GM21447 (cell line): ENCODE measurements around the gene RIT2.

Source experiments
- ATAC-seq: cut with Tn5 transposase; IDR thresholded peaks from one replicate; pipeline ENCODE4 v1.9.1; 2021; ENCODE audit not compliant: unreplicated experiment

The RIT2 gene

DNA sequence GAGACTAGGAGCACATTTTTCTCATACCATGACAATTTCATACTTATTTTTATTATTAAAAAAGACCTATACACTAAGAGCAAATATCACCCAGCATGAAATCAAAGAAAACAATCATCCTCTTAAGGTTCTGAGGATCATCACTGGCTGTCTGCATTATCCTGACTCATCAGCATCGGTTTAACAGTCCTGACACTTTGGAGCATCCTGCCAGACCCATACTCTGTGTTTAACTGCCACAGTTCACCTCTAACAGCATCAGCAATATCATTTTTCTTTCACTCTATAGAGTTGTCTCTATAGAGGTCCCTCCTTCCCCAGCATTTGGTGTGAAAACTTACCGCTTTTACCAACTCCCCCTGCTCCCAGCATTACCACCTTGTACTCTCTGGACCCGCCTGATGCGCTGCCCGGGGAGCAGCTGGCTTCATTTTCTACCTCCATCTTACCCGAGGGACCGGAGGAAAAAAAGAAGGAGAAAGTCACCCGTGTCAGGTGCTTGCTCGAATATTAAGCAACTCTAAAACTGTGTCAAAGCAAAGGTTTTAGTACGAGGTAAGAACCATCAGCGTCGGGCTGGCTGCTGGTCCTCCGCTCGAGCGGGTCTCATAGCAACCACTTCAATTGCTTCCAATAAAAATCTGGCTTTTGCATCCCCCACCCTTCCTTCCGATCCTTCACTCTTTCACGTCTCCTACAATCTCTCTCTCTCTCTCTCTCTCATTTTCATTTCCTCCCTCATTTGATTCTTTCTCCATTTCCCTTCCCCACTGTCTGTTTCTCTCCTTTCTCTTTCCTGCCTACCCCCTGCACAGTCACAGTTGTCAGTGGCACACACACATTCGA is at the start of gene RIT2:
Gene RIT2 (minus strand): TSS at position 610 of the 846 bp plus-strand sequence.
- ATAC-seq, result no peak

DNA sequence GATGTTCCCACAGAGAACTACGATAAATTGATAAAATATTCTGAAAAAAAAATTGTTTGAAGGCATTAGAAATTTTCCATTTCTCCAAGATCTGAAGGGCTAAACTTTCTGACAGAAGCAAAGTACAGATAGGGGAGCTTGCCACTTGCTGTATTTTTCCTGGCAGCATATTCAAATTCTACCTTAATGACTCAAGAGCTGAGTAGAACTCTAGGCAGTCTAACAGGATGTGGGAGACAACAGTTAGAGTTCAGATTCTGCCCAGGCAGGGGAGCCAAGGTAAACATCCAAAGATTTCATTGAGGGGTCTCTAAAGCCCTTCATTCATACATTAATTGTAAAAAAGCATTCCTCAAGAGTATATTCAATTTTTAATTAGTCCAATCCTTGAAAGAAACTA is 46.0 kb upstream of the RIT2 start:
- ATAC-seq, result no peak

DNA sequence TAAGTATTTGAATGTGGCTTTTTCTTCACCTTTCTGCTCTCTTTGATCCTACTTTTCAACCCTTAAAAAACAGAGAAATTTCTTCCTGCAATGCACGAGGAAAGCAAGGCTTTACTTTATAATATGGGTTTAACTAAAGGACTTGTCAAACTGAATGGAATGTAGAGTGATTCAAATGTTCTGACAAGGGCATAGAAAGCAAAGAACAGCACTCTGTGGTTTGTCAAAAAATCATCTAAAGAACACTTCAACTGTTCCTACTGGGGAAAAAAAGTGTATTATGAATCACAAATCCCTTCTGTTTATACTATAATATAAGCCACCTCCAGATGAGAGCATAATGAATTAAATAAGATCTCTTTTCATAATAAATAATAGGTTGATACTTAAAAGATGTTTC is 45.0 kb upstream of the RIT2 start:
- ATAC-seq, result no peak

DNA sequence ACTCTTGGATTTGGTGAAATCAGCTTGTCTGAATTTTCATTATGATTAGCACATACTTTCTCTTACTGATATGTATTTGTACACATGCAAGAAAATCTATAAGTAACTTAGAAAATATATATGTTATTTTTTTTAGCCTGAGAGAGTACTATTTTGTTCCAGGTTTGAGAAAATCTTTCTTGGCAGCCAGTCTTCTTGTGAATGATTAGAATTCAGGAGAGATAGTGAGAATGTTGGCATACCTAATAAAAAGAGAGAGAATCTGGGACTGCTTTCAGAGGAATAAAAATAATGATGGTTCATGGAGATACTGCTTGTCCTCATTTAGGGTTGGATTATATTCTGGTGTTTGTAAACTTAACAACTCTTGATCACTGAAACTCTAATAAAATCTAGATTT is 44.4 kb upstream of the RIT2 start:
- ATAC-seq, result no peak

DNA sequence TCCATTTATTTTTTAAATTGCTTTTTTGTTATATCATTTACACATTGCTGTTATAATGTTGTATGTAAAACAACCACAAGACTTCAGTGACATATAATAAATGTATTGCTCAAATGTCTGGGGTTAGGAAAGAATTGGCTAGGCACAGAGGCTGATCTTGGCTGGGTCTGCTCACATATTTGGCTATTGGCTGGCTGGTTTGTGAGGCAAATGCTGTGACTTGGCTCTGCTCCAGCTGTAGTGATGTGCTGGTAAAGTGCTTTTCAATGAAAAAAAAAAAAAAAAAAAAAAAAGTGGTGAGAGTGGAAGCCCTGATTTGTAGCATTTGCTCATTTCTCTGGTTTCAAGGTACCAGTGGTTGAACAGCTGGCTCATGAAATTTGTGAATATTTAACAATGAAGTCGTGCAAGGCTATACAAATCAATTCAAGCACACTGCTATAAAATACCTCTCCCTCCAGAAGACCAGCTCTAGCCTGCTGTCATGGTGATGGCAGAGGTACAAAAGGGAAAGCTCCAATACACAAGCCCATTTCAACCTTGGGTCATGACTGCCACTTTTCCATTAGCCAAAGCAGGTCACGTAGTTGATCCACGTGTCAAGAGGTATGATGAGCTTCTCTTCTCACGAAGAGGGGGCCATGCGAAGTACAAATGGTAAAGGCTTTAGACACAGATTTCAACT is 43.7 kb upstream of the RIT2 start:
- ATAC-seq, result no peak

DNA sequence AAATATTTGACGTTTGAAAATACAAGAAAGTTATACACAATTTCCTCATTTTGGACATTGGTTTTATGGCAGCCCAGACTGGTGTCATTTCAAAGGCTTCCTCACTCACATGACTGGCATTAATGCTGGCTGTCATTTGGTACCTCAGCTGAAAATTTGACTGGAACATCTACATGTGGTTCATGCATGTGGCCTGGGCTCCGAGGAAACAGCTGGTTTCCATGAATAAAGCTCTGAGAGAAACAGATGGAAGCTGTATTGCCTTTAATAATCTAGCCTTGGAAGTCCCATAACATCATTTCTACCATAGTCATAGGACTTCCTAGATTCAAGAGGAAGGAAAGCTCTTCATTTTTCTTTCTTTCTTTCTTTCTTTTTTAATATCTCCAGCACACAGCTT is 42.9 kb upstream of the RIT2 start:
- ATAC-seq, result no peak

DNA sequence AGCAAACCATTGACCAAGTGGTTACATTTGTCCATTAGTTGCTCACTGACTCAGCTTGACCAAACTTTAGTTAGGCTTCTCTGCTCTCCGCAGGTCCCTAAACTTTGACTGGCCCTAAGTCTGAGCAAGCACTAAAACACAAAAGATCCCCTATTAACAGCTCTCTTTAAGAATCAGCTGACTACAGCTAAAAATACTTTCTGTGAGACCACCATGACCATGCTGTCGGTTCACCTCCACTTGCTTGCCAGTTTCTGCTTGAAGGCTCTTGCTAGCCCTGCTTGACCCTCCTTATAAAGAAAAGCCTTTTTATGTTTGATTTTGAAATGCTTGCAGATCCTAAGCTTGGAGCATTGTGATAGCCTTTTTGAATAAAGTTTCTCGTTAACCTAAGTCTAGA is 40.4 kb upstream of the RIT2 start:
- no peak for ATAC-seq

DNA sequence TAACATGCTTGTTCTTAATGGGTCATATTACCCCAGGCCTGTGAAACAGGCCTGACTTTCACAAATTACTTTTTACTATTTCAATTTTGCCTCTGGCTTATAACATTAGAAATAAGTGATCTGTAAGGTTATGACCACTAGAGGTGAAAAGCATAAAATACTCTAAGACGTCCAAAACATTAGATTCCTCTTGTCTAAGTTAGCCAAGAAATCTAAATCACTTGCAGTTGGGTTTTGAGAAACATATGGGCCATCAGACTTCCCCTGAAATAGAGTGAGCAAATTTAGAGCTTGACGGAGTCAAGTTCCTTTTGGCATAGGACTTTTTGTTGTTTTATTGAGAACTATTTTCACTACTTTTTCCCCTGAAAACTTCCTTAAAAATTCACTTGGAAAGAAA is 32.7 kb upstream of the RIT2 start:
- no peak for ATAC-seq

DNA sequence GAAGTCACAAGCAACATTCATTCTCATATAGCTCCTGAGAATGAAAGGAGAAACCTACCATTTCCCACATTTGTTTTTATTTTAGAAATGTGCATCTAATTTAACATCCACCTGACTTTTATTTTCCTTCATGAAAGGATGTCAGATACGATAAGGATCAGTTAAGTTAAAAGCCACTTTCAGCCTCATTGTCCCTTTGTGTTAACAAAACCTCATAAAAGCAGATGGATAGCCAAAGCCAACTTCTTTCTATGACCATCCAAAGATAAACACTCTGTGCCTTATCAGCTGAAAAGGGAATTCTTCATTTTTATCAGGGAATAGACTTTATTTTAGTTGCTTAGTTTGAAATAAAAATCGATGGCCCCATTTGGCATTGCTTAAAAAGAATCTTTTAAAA is 25.7 kb upstream of the RIT2 start:
- ATAC-seq, result no peak

DNA sequence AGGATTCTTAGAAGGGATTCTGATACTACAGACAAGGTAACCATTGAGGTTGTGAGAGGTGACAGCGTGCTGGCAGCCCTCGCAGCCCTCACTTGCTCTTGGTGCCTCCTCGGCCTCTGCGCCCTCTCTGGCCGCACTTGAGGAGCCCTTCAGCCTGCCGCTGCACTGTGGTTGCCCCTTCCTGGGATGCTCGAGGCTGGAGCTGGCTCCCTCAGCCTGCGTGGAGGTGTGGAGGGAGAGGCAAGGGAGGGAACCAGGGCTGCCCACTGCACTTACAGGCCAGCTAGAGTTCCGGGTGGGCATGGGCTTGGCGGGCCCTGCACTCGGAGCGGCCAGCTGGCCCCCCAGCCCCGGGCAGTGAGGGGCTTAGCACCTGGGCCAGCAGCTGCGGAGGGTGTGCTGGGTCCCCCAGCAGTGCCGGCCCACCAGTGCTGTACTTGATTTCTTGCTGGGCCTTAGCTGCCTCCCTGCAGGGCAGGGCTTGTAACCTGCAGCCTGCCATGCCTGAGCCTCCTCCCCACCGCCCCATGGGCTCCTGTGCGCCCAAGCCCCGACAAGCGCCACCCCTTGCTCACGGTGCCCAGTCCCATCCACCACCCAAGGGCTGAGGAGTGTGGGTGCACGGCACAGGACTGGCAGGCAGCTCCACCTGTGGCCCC is 23.9 kb upstream of the RIT2 start:
- ATAC-seq, result no peak

DNA sequence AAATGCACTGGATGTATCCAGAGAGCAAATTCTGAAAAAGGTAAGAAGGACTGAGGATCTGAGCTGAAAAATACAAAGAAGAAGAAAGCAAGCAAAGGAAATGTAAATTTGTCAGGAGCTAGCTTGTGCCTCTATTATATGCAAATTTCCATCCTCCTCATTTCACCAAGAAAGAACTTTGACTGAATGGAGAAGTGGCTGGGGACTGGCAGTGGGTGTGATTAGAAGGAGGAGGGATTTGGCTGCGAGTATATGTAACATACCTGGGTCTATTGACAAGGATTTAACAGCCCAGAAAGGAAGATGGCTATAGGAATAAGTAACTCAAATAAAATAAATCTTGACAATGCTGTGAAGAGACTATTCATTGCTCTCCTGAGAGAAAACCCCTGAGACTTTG is 19.4 kb upstream of the RIT2 start:
- ATAC-seq, result no peak

DNA sequence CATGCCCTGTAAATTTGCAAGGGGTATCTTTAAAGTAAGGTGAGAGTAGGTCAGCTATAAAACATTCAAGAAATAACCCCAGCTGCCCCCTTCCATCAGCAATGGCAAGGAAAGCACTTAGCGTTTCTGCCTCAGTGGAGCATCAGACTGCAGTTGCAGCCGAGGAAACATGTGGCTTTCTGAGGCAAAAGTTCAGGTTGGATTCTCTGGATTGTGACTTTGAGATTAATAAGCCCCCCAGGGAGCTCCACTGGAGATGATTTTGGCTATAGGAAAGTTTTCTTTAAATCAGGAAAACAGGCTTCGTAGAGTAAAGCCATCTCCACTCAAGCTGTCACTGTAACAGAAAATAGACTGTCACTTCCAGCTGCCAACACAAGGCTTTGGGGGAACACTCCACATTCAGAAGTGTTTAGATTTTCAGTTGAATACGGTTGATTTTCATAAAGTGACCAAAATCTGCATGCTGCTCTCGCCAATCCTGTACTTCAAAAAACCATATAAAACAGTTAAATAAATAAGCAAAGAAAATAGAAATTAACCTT is 15.3 kb upstream of the RIT2 start:
- no peak for ATAC-seq

DNA sequence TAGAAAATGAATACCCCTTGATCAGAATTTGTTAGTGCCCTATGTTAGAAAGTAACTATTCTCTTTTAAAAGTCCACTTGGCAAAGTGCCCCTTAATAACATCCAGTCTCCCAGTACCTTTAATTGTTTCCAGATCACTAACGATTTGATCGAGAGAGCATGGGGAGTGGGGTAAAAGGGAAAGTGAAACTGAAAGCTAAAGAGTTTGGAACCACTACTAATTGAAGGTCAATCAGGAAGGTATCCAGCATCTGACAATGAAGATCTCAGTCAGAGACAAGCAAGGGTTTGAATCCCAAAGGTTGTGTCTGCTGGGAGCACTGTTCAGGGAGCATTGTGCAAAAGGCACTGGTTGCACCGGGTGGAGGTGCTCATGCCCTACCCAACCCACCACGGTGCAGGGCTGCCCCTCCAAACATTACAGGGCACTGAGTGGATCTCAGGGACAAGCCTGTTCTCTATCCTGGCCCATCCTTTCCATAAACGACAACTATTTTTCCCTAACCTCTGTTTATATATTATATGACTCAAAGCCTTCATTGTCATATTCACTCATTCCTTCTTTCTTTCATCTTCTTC is 14.6 kb upstream of the RIT2 start:
- ATAC-seq, result no peak

DNA sequence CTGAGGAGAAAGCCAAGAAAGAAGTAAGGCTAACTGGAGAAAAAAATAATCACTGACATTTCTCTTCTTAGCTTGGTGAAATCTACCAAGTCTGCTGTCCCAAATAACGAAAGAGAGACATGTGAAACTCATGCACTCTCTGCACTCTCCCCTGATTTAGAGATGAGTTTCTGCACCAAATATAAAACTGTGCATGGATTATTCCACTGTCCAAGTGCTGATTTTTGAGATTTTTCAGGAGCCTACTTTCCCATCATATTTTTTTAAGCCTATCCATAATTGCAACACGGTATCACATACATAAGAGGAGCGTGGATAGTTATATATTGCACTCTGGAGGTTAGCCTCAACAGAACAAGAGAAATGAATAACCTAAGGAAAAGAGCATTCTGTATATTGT is 10.0 kb upstream of the RIT2 start:
- ATAC-seq, result no peak

DNA sequence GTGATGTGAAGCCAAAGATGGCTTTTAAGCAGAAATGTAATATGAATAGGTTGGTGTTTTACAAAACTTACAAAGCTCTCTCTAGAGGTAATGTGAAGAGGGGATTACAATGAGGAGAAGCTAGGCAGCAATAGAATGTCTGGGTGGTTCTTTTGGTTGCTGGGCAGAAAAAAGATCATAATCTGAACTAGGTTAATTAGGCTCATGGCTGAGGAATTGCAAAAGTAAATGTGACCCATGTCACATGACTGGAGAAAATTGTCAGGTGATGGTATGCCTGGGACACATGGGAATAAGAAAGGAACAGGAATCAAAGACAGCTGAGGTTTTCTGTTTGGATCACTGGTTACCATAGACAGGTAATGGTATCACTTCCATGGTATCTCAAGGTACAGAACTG is 7.5 kb upstream of the RIT2 start:
- ATAC-seq, result no peak

DNA sequence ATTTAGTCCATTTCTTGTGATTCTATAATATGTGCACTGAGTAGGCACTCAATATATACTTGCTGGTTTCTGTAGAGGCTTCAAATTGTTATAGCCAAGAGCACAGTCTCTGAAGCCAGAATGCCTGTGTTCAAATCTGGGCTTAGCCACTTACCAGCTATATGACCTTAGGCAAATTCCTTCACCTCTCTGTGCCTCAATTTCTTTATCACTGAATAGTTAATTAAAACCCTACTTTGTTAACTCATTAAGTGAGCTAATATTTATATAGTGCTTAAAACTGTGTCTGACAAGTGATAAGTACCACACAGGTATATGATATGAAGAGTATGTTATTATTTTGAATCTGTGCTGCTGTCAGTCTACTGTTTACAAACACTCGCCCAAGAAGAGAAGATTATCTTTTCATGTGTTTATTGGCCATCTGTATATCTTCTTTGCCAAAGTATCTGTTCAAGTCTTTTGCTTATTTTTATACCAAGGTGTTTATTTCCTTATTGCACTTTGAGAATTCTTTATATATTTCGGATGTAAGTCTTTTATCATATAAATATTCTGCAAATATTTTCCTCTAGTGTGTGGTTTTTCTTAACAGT is 1.3 kb upstream of the RIT2 start:
- ATAC-seq, result no peak

DNA sequence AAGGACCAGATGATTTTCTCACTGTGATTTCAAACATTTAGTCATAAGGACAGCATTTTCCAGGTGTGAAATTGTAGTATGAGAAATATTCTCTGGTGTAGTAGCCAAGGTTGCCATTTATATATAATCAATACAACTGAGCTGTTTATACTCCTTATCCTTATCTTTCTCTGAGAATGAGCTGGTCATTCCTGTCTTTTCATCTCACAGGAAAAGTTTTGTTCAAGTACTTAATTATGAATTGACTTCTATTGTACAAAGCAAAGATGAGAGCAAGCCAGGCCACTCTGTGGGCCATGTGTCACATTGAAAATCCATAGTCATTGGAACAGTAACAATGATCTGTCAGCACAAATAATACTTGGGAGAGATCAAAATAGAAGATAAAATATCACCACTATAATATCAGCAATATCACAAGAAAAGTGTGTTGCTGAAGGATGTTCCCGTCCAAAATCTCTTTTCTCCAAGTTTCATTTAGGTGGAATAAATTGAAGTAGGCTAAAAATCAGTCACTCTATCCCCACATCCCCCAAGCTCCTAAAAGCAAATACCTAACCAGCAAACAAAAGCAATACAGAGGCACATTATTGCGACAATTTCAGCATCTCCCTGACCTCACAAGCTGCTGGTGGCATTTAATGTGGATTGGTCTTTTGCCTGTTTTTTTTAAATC is 2.1 kb downstream of the RIT2 start:
- ATAC-seq, result no peak

DNA sequence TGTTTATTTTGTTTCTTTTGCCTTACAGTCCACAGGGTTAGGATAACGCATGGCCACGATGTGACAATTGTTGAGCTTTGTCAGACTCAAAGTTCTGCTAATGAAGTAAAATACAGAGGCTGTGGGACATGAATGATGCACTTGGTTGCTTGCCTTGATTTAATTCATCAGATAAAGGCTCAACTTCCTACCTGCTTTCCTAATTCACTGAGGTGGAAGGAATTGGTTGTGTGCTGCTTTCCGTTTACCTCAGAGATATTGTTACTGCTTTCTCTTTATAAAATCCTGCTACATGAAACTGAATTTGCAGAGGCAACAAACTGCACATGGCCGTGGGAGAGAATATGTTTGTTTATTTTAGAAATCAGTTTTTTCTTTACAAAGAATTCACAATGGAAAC is 6.6 kb downstream of the RIT2 start:
- no peak for ATAC-seq

DNA sequence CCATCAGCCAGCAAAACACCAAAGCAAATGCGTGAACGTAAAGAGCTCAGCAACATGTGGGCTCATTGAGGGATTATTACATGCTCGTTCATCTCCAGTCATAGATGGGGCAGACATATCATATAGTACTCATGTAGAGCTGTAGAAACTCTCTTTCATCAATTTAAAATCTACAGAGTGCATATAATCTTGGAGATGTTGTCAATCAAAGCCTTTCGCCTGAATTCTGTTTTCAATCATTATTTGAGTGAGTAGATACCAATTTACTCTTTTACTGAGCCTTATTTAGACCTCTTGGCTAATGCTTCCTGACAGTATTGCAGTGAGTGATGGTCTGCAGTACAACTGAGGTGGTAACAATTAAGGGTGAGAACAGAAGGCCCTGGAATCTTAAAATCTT is 7.0 kb downstream of the RIT2 start:
- ATAC-seq, result no peak

DNA sequence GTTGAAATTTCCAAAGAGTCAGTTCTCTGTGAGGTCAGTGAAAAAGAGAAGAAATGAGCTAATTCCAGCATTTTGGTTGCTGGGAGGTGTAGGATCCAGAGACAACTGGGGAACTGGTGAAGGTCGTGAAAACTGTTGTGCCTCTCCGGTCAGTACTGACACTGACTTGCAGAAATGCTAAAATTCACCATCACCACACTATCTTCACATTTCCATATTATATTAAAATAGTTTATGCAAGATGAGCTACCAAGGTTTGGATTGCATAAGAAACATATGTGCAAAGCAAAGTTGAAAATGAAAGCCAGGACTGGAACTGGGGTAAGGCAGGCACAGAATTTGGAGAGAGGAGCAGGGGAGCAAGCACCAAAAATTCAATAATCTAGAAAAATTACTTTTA is 21.8 kb downstream of the RIT2 start:
- no peak for ATAC-seq

DNA sequence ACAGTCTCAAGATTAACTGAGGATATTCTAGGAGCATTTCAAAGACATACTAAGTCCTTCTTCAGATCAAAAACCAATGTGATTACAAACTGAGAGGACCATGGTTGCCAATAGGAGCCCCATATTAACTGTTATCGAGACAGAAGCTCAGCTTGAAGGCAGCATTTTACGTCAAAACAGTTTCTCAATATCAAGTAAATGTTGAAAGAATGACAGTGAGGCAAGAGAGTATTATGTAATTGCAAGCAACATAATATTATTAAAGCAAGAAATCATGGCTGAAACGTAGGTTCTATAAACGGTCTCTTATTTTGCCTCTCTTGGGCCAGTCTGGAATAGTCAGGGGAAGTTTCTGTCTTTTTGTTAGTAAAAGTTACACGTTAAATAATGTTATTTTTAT is 22.9 kb downstream of the RIT2 start:
- no peak for ATAC-seq
